ENCODE data around the gene SLC39A11. TPM values are rescaled to one million over a fixed set of nuclear protein-coding genes. Genes with fewer than 3 reads are reported as not detected.
"Not testable (repeated sequence)": the region's sequence is repeated elsewhere in the genome, so short reads cannot be mapped to it uniquely, and the experiment has no call there.

The SLC39A11 gene
- total and polyA plus RNA-seq, 2 donors (not counting 1 experiment from before 2014, with no cell fraction given) = 12.7 to 27.4 TPM

- H4K20me1 ChIP-seq (ENCODE audit: control insufficient read depth, extremely low read depth, insufficient read depth, low read length) = no peaks in the 10 kb centered on the region
- H3K36me3 ChIP-seq (ENCODE audit: control insufficient read depth, insufficient read depth, low read length) = no peaks in the 10 kb centered on the region
- no peak for TF ChIP-seq EZH2 (IDR thresholded peaks at IDR 0.05; ENCODE audit: low read length, missing control alignments)
- H3K4me2 ChIP-seq (ENCODE audit: extremely low read depth, insufficient read depth, low read length) = no peak overlapping the region
- H3K9ac ChIP-seq (ENCODE audit: insufficient read depth, low read length) = no peak overlapping the region
- H3K79me2 ChIP-seq (ENCODE audit: control insufficient read depth, insufficient read depth, low read length) = no peaks in the 10 kb centered on the region
- no peak overlapping the region for H3K4me3 ChIP-seq (replicated peaks in 1 of 4; ENCODE audit: control extremely low read depth in 1 of 4, insufficient read depth in 1 of 4, low read depth in 3 of 4, low read length in 4 of 4)
- H3K4me1 ChIP-seq (ENCODE audit: control insufficient read depth, extremely low read depth, insufficient read depth, low read length) = no peaks in the 10 kb centered on the region
- no peak overlapping the region for H3K27ac ChIP-seq (ENCODE audit: insufficient read depth, low read length)
- H3K9me3 ChIP-seq (ENCODE audit: control insufficient read depth, insufficient read depth, low read depth, low read length) = no peaks in the 10 kb centered on the region
- H3K27me3 ChIP-seq (ENCODE audit: control insufficient read depth, insufficient read depth, low read length) = no peaks in the 10 kb centered on the region
- no peak for DNase-seq (ENCODE audit: low read depth in 2 of 2)
- H2AFZ ChIP-seq (ENCODE audit: low read length) = no peak overlapping the region
Observed at GRCh38 chr17:72832306-72832705, 260.2 kb downstream of the SLC39A11 start.

- Histone ChIP-seq H2AFZ (ENCODE audit: low read length) (no peak overlapping the region), H3K9ac (ENCODE audit: insufficient read depth, low read length) (no peak overlapping the region), H3K27ac (ENCODE audit: insufficient read depth, low read length) (no peak overlapping the region), H4K20me1 (ENCODE audit: control insufficient read depth, extremely low read depth, insufficient read depth, low read length) (no peaks in the 10 kb centered on the region), H3K4me3 (replicated peaks in 1 of 4; ENCODE audit: control extremely low read depth in 1 of 4, insufficient read depth in 1 of 4, low read depth in 3 of 4, low read length in 4 of 4) (no peak overlapping the region), H3K36me3 (ENCODE audit: control insufficient read depth, insufficient read depth, low read length) (no peaks in the 10 kb centered on the region), H3K79me2 (ENCODE audit: control insufficient read depth, insufficient read depth, low read length) (no peaks in the 10 kb centered on the region), H3K27me3 (ENCODE audit: control insufficient read depth, insufficient read depth, low read length) (no peaks in the 10 kb centered on the region), H3K9me3 (ENCODE audit: control insufficient read depth, insufficient read depth, low read depth, low read length) (no peaks in the 10 kb centered on the region), H3K4me1 (ENCODE audit: control insufficient read depth, extremely low read depth, insufficient read depth, low read length) (no peaks in the 10 kb centered on the region), H3K4me2 (ENCODE audit: extremely low read depth, insufficient read depth, low read length) (no peak overlapping the region)
- DNase-seq (ENCODE audit: low read depth in 2 of 2) = no peak
- TF ChIP-seq CTCF (conservative IDR thresholded peaks at IDR 0.05 in 1 of 2, IDR thresholded peaks at IDR 0.05 in 1 of 2; ENCODE audit: low read depth in 1 of 2, low read length in 2 of 2) (no peak), EZH2 (IDR thresholded peaks at IDR 0.05; ENCODE audit: low read length, missing control alignments) (no peak)
Observed at GRCh38 chr17:72829883-72830282, 262.6 kb downstream of the SLC39A11 start.

- H4K20me1 ChIP-seq (ENCODE audit: control insufficient read depth, extremely low read depth, insufficient read depth, low read length) = no peaks in the 10 kb centered on the region
- H2AFZ ChIP-seq (ENCODE audit: low read length) = no peak overlapping the region
- no peaks in the 10 kb centered on the region for H3K4me1 ChIP-seq (ENCODE audit: control insufficient read depth, extremely low read depth, insufficient read depth, low read length)
- no peak overlapping the region for H3K4me3 ChIP-seq (replicated peaks in 1 of 4; ENCODE audit: control extremely low read depth in 1 of 4, insufficient read depth in 1 of 4, low read depth in 3 of 4, low read length in 4 of 4)
- no peaks in the 10 kb centered on the region for H3K79me2 ChIP-seq (ENCODE audit: control insufficient read depth, insufficient read depth, low read length)
- H3K9me3 ChIP-seq (ENCODE audit: control insufficient read depth, insufficient read depth, low read depth, low read length) = no peaks in the 10 kb centered on the region
- TF ChIP-seq EZH2 (IDR thresholded peaks at IDR 0.05; ENCODE audit: low read length, missing control alignments) (no peak), CTCF (conservative IDR thresholded peaks at IDR 0.05 in 1 of 2, IDR thresholded peaks at IDR 0.05 in 1 of 2; ENCODE audit: low read depth in 1 of 2, low read length in 2 of 2) (no peak)
- peak; percentile 4 to 59 for DNase-seq (ENCODE audit: low read depth in 2 of 2)
- no peaks in the 10 kb centered on the region for H3K36me3 ChIP-seq (ENCODE audit: control insufficient read depth, insufficient read depth, low read length)
- H3K9ac ChIP-seq (ENCODE audit: insufficient read depth, low read length) = no peak overlapping the region
- no peak overlapping the region for H3K4me2 ChIP-seq (ENCODE audit: extremely low read depth, insufficient read depth, low read length)
- no peaks in the 10 kb centered on the region for H3K27me3 ChIP-seq (ENCODE audit: control insufficient read depth, insufficient read depth, low read length)
- no peak overlapping the region for H3K27ac ChIP-seq (ENCODE audit: insufficient read depth, low read length)
Observed at GRCh38 chr17:72826602-72827001, 265.9 kb downstream of the SLC39A11 start.

GRCh38 chr17:72826059-72826458 lies 266.4 kb downstream of the SLC39A11 start:
- not testable (repeated sequence) for H3K9ac ChIP-seq (ENCODE audit: insufficient read depth, low read length); H3K4me3 ChIP-seq (replicated peaks in 1 of 4; ENCODE audit: control extremely low read depth in 1 of 4, insufficient read depth in 1 of 4, low read depth in 3 of 4, low read length in 4 of 4); H2AFZ ChIP-seq (ENCODE audit: low read length)

More at GRCh38 chr17:72826059-72826458, 266.4 kb downstream of the SLC39A11 start:
- not testable (repeated sequence) for DNase-seq (ENCODE audit: low read depth in 2 of 2); H3K79me2 ChIP-seq (ENCODE audit: control insufficient read depth, insufficient read depth, low read length); H3K9me3 ChIP-seq (ENCODE audit: control insufficient read depth, insufficient read depth, low read depth, low read length); H3K36me3 ChIP-seq (ENCODE audit: control insufficient read depth, insufficient read depth, low read length); H3K27ac ChIP-seq (ENCODE audit: insufficient read depth, low read length); H3K4me2 ChIP-seq (ENCODE audit: extremely low read depth, insufficient read depth, low read length); H3K27me3 ChIP-seq (ENCODE audit: control insufficient read depth, insufficient read depth, low read length); H3K4me1 ChIP-seq (ENCODE audit: control insufficient read depth, extremely low read depth, insufficient read depth, low read length); H4K20me1 ChIP-seq (ENCODE audit: control insufficient read depth, extremely low read depth, insufficient read depth, low read length)

Data from fibroblast of lung (primary cell).